Hepatocyte (in vitro differentiated cells): ENCODE results near the gene DLG2. TPM values are rescaled to one million over a fixed set of nuclear protein-coding genes. Genes with fewer than 3 reads are reported as not detected.

Source experiments
- DNase-seq: peaks from one replicate; pipeline ENCODE4 v3.0.0-alpha.2; 2016; ENCODE audit warnings: low spot score
- H2AFZ ChIP-seq: fragments of 200-600 bp; sonication (generic); 2 replicates; pipeline ENCODE4 v1.6.0; 2016; ENCODE audit warnings: antibody characterized with exemption, mild to moderate bottlenecking
- H3K27ac ChIP-seq: fragments of 200-600 bp; sonication (generic); 2 replicates; pipeline ENCODE4 v1.5.1; 2016; ENCODE audit warnings: mild to moderate bottlenecking
- H3K27me3 ChIP-seq: fragments of 200-600 bp; sonication (generic); 2 replicates; pipeline ENCODE4 v1.6.1; 2016
- H3K36me3 ChIP-seq: fragments of 200-600 bp; sonication (generic); replicated peaks from 2 replicates; pipeline ENCODE4 v1.5.1; 2016; ENCODE audit warnings: low read depth; ENCODE audit not compliant: insufficient read depth
- H3K4me1 ChIP-seq: fragments of 200-600 bp; sonication (generic); 2 replicates; pipeline ENCODE4 v1.5.1; 2016; ENCODE audit warnings: mild to moderate bottlenecking, moderate library complexity; ENCODE audit not compliant: insufficient read depth
- H3K4me2 ChIP-seq: fragments of 200-600 bp; sonication (generic); 2 replicates; pipeline ENCODE4 v1.6.0; 2016
- H3K4me3 ChIP-seq: fragments of 200-600 bp; sonication (generic); 2 replicates; pipeline ENCODE4 v1.5.1; 2016; ENCODE audit warnings: mild to moderate bottlenecking
- H3K79me2 ChIP-seq: fragments of 200-600 bp; sonication (generic); 2 replicates; pipeline ENCODE4 v1.6.0; 2017; ENCODE audit warnings: mild to moderate bottlenecking
- H3K9me2 ChIP-seq: fragments of 200-600 bp; sonication (generic); replicated peaks from 2 replicates; pipeline ENCODE4 v1.6.0; 2017; ENCODE audit warnings: mild to moderate bottlenecking; ENCODE audit not compliant: insufficient read depth
- H3K9me3 ChIP-seq: fragments of 200-600 bp; sonication (generic); 2 replicates; pipeline ENCODE4 v1.5.1; 2016; ENCODE audit warnings: low read depth, mild to moderate bottlenecking
- H4K20me1 ChIP-seq: fragments of 200-600 bp; sonication (generic); 2 replicates; pipeline ENCODE4 v1.6.0; 2016; ENCODE audit warnings: mild to moderate bottlenecking; ENCODE audit not compliant: insufficient read depth, poor library complexity, severe bottlenecking
- CTCF ChIP-seq: fragments of 200-600 bp; sonication (generic); IDR thresholded peaks from 2 replicates; pipeline ENCODE4 v1.5.1; 2016; ENCODE audit warnings: antibody characterized with exemption, mild to moderate bottlenecking; ENCODE audit not compliant: poor library complexity
- EZH2 ChIP-seq: fragments of 200-600 bp; sonication (generic); IDR thresholded peaks from 2 replicates; pipeline ENCODE4 v1.6.1; 2016; ENCODE audit warnings: antibody characterized with exemption, mild to moderate bottlenecking, borderline replicate concordance
- EZH2phosphoT487 ChIP-seq: fragments of 200-600 bp; sonication (generic); IDR thresholded peaks from one replicate; pipeline ENCODE4 v1.6.1; 2018; ENCODE audit warnings: antibody characterized with exemption, mild to moderate bottlenecking, low read depth, moderate library complexity; ENCODE audit not compliant: unreplicated experiment, severe bottlenecking
- WGBS: methylation state at CpG from one replicate; pipeline ENCODE4 v1.1.6; 2016; ENCODE audit warnings: low lambda C conversion rate; ENCODE audit errors: missing lambda C conversion rate; 5-methylcytosine and 5-hydroxymethylcytosine counted together
- polyA plus RNA-seq: library from polyadenylated mRNA; unstranded; fragments of >200 nt; fragmentation: Nextera tagmentation; extraction: Ambion mirVana; gene quantifications from 2 replicates; pipeline ENCODE4 v1.2.1, GENCODE V29; 2016
- total RNA-seq: library from RNA; depleted of rRNA; stranded (reverse); fragments of >200 nt; gene quantifications from 2 replicates; pipeline ENCODE4 v1.2.3, GENCODE V29; 2014

The DLG2 gene
- total and polyA plus RNA-seq, 2 experiments from 2014 or later, result 2.6 to 6.8 TPM

- Histone ChIP-seq H3K36me3 (no peaks in the 10 kb centered on the region), H3K27ac (no peak overlapping the region), H3K4me3 (no peak overlapping the region), H3K79me2 (no peaks in the 10 kb centered on the region), H3K9me2 (no peaks in the 10 kb centered on the region), H3K27me3 (no peaks in the 10 kb centered on the region), H3K4me2 (no peak overlapping the region), H2AFZ (no peak overlapping the region), H3K4me1 (no peaks in the 10 kb centered on the region), H3K9me3 (no peaks in the 10 kb centered on the region), H4K20me1 (no peaks in the 10 kb centered on the region)
- 16% methylated on average over 2 of the region's 2 CpGs for WGBS
- TF ChIP-seq CTCF (no peak), EZH2 (no peak)
- no peak for DNase-seq
These were observed 1669.9 kb downstream of the DLG2 start for GRCh38 chr11:83957038-83957900.

- no peaks in the 10 kb centered on the region for H4K20me1 ChIP-seq
- no peaks in the 10 kb centered on the region for H3K4me1 ChIP-seq
- TF ChIP-seq CTCF, result no peak
- TF ChIP-seq EZH2, result no peak
- no peak for TF ChIP-seq EZH2phosphoT487
- H2AFZ ChIP-seq, result no peak overlapping the region
- H3K4me2 ChIP-seq, result no peak overlapping the region
- H3K79me2 ChIP-seq, result no peaks in the 10 kb centered on the region
- H3K27me3 ChIP-seq, result no peaks in the 10 kb centered on the region
- no peak for DNase-seq
- no peaks in the 10 kb centered on the region for H3K9me3 ChIP-seq
- WGBS, result 86% methylated on average over 10 of the region's 10 CpGs
- no peaks in the 10 kb centered on the region for H3K36me3 ChIP-seq
- no peak overlapping the region for H3K4me3 ChIP-seq
- no peak overlapping the region for H3K27ac ChIP-seq
- no peaks in the 10 kb centered on the region for H3K9me2 ChIP-seq
These were observed 1670.9 kb downstream of the DLG2 start for GRCh38 chr11:83956119-83956697.

- Histone ChIP-seq H3K36me3 (no peaks in the 10 kb centered on the region), H3K9me2 (no peaks in the 10 kb centered on the region), H3K4me2 (no peak overlapping the region), H3K4me3 (no peak overlapping the region), H4K20me1 (no peaks in the 10 kb centered on the region), H3K27ac (no peak overlapping the region), H3K27me3 (no peaks in the 10 kb centered on the region), H3K79me2 (no peaks in the 10 kb centered on the region), H2AFZ (no peak overlapping the region), H3K9me3 (no peaks in the 10 kb centered on the region), H3K4me1 (no peaks in the 10 kb centered on the region)
- 75% methylated on average over 4 of the region's 4 CpGs for WGBS
- TF ChIP-seq EZH2phosphoT487, result no peak
- TF ChIP-seq EZH2, result no peak
- no peak for TF ChIP-seq CTCF
- DNase-seq, result no peak
These were observed 1672.4 kb downstream of the DLG2 start for GRCh38 chr11:83954780-83955179.
